GM15510 (cell line): Measurements from ENCODE around the gene TRIM44.

Source experiments
- POLR2A ChIP-seq: IDR thresholded peaks from 3 replicates; pipeline ENCODE4 v1.6.1; 2011; ENCODE audit warnings: borderline replicate concordance; ENCODE audit not compliant: insufficient read length; ENCODE audit errors: extremely low read depth

The TRIM44 gene

GRCh38 chr11:35781861-35782470, 119.4 kb downstream of the TRIM44 start:
- TF ChIP-seq POLR2A: no peak

GRCh38 chr11:35783809-35784208, 121.2 kb downstream of the TRIM44 start:
- no peak for TF ChIP-seq POLR2A

- TF ChIP-seq POLR2A: no peak
These were observed 122.1 kb downstream of the TRIM44 start for GRCh38 chr11:35784699-35785098.

GRCh38 chr11:35785287-35786167, 123.0 kb downstream of the TRIM44 start:
- TF ChIP-seq POLR2A: no peak

GRCh38 chr11:35786188-35786587, 123.6 kb downstream of the TRIM44 start:
- no peak for TF ChIP-seq POLR2A

- TF ChIP-seq POLR2A: no peak
These were observed 124.5 kb downstream of the TRIM44 start for GRCh38 chr11:35787013-35787504.

GRCh38 chr11:35787626-35788025, 125.1 kb downstream of the TRIM44 start:
- no peak for TF ChIP-seq POLR2A

- no peak for TF ChIP-seq POLR2A
These were observed 128.7 kb downstream of the TRIM44 start for GRCh38 chr11:35791088-35791958.

- no peak for TF ChIP-seq POLR2A
These were observed 129.7 kb downstream of the TRIM44 start for GRCh38 chr11:35792148-35792845.

GRCh38 chr11:35792846-35793192, 130.2 kb downstream of the TRIM44 start:
- TF ChIP-seq POLR2A: no peak

- no peak for TF ChIP-seq POLR2A
These were observed 131.8 kb downstream of the TRIM44 start for GRCh38 chr11:35794333-35794732.

- no peak for TF ChIP-seq POLR2A
These were observed 132.3 kb downstream of the TRIM44 start for GRCh38 chr11:35794850-35795249.

GRCh38 chr11:35796562-35796961, 134.0 kb downstream of the TRIM44 start:
- TF ChIP-seq POLR2A: no peak

GRCh38 chr11:35798423-35798822, 135.8 kb downstream of the TRIM44 start:
- TF ChIP-seq POLR2A: no peak

- no peak for TF ChIP-seq POLR2A
These were observed 136.4 kb downstream of the TRIM44 start for GRCh38 chr11:35798983-35799382.

GRCh38 chr11:35799655-35800054, 137.1 kb downstream of the TRIM44 start:
- TF ChIP-seq POLR2A: no peak
